GM19324 (cell line): ENCODE results near the gene CD1B.
"Not testable (repeated sequence)": the region's sequence is repeated elsewhere in the genome, so short reads cannot be mapped to it uniquely, and the experiment has no call there.

Source experiments
- ATAC-seq: cut with Tn5 transposase; IDR thresholded peaks from one replicate; pipeline ENCODE4 v1.9.1; 2021; ENCODE audit warnings: mild to moderate bottlenecking, moderate library complexity; ENCODE audit not compliant: unreplicated experiment, low FRiP score

The CD1B gene

GRCh38 chr1:158329733-158330132 is 1.6 kb downstream of the CD1B start:
- ATAC-seq = no peak

GRCh38 chr1:158329300-158329699 is 2.0 kb downstream of the CD1B start:
- no peak for ATAC-seq

- ATAC-seq = no peak
Observed at GRCh38 chr1:158328426-158328825, 2.9 kb downstream of the CD1B start.

- no peak for ATAC-seq
Observed at GRCh38 chr1:158327481-158327880, 3.9 kb downstream of the CD1B start.

- ATAC-seq = no peak
Observed at GRCh38 chr1:158324395-158324794, 6.9 kb downstream of the CD1B start.

- ATAC-seq = no peak
Observed at GRCh38 chr1:158323866-158324265, 7.5 kb downstream of the CD1B start.

- ATAC-seq = no peak
Observed at GRCh38 chr1:158311066-158311465, 20.3 kb downstream of the CD1B start.

- no peak for ATAC-seq
Observed at GRCh38 chr1:158310623-158311022, 20.7 kb downstream of the CD1B start.

- no peak for ATAC-seq
Observed at GRCh38 chr1:158295791-158296190, 35.5 kb downstream of the CD1B start.

GRCh38 chr1:158290321-158290844 is 40.9 kb downstream of the CD1B start:
- ATAC-seq = no peak

- no peak for ATAC-seq
Observed at GRCh38 chr1:158289811-158290210, 41.5 kb downstream of the CD1B start, which contains the start of gene CD1C. Gene CD1C (plus strand): TSS chr1:158289923. CDS start chr1:158290065, 142 bp downstream.

- no peak for ATAC-seq
Observed at GRCh38 chr1:158286941-158287346, 44.4 kb downstream of the CD1B start.

GRCh38 chr1:158286487-158286886 is 44.8 kb downstream of the CD1B start:
- no peak for ATAC-seq

GRCh38 chr1:158285756-158286241 is 45.5 kb downstream of the CD1B start:
- ATAC-seq = peak; percentile 63

GRCh38 chr1:158283965-158284364 is 47.4 kb downstream of the CD1B start:
- ATAC-seq = peak; percentile 37

- ATAC-seq = not testable (repeated sequence)
Observed at GRCh38 chr1:158282421-158282820, 48.9 kb downstream of the CD1B start.
